ENCODE measurements around the gene SPRY1. TPM values are rescaled to one million over a fixed set of nuclear protein-coding genes. Genes with fewer than 3 reads are reported as not detected.

SPRY1 gene
- total RNA-seq, 1 donor from 2014 or later = 134 TPM

DNA sequence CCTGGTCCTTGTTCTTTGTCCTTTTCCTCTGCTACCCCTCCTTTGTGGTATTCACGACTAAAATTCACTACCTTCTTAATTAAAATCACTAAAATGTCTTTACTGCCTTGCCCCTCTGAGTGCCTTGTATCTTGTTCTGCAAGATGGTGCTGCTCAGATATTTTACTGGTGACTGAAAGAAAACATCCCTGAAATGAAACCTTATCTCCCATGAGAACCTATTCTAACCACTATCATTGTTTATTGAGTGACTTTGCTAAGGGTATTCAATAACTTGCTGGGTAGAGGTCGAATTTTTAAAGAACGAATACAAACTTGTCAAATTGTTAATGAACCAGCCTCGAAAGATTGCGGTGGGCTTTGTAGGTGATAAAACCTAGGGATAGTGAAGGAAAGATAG, 52.8 kb downstream of the SPRY1 start:
- H3K36me3 Mint-ChIP-seq (ENCODE audit: low read depth) = no peaks in the 10 kb centered on the region
- DNase-seq (ENCODE audit: low read depth, low spot score) = no peak
- TF ChIP-seq, protein P1, sequence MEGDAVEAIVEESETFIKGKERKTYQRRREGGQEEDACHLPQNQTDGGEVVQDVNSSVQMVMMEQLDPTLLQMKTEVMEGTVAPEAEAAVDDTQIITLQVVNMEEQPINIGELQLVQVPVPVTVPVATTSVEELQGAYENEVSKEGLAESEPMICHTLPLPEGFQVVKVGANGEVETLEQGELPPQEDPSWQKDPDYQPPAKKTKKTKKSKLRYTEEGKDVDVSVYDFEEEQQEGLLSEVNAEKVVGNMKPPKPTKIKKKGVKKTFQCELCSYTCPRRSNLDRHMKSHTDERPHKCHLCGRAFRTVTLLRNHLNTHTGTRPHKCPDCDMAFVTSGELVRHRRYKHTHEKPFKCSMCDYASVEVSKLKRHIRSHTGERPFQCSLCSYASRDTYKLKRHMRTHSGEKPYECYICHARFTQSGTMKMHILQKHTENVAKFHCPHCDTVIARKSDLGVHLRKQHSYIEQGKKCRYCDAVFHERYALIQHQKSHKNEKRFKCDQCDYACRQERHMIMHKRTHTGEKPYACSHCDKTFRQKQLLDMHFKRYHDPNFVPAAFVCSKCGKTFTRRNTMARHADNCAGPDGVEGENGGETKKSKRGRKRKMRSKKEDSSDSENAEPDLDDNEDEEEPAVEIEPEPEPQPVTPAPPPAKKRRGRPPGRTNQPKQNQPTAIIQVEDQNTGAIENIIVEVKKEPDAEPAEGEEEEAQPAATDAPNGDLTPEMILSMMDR (conservative IDR thresholded peaks at IDR 0.05) = no peak

DNA sequence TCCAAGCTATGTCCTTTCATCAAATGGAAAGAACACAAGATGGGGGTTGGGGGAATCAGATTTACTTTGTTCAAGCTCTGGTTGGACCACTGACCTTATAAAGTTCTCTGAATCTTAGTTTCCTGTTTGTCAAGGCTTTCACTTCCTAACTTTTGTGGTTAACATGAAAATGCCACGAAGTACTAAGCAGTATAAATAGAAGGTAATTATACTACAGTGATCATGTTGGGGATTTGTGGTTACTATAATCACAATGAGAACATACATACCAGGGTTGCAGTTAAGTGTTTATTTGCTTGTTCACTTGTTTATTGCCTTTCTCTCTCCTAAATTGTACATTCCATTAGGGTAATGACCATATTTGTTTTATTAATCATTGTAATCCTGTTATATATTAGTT, 53.2 kb downstream of the SPRY1 start:
- Mint-ChIP-seq H3K36me3 (ENCODE audit: low read depth) (no peaks in the 10 kb centered on the region), H3K27me3 (ENCODE audit: low read depth) (no peaks in the 10 kb centered on the region), H3K9me3 (no peaks in the 10 kb centered on the region), H3K4me3 (no peak overlapping the region), H3K27ac (ENCODE audit: unreplicated experiment) (no peak overlapping the region), H3K4me1 (peaks cover 43% of the 10 kb centered on the region)
- no peak for DNase-seq (ENCODE audit: low read depth, low spot score)
- TF ChIP-seq, protein P1 (conservative IDR thresholded peaks at IDR 0.05) = no peak

More for the DNA sequence above, 52.8 kb downstream of the SPRY1 start:
- Mint-ChIP-seq H3K9me3 (no peaks in the 10 kb centered on the region), H3K4me1 (peaks cover 46% of the 10 kb centered on the region), H3K4me3 (no peak overlapping the region), H3K27me3 (ENCODE audit: low read depth) (no peaks in the 10 kb centered on the region), H3K27ac (ENCODE audit: unreplicated experiment) (peak overlapping the region; percentile 1)

GRCh38 chr4:123450393-123450792, 53.8 kb downstream of the SPRY1 start:
- Mint-ChIP-seq H3K27me3 (ENCODE audit: low read depth) (no peaks in the 10 kb centered on the region), H3K4me1 (peaks cover 38% of the 10 kb centered on the region), H3K9me3 (peaks cover 2% of the 10 kb centered on the region), H3K4me3 (no peak overlapping the region), H3K27ac (ENCODE audit: unreplicated experiment) (no peak overlapping the region), H3K36me3 (ENCODE audit: low read depth) (no peaks in the 10 kb centered on the region)
- no peak for DNase-seq (ENCODE audit: low read depth, low spot score)
- TF ChIP-seq, protein P1 (conservative IDR thresholded peaks at IDR 0.05) = no peak

DNA sequence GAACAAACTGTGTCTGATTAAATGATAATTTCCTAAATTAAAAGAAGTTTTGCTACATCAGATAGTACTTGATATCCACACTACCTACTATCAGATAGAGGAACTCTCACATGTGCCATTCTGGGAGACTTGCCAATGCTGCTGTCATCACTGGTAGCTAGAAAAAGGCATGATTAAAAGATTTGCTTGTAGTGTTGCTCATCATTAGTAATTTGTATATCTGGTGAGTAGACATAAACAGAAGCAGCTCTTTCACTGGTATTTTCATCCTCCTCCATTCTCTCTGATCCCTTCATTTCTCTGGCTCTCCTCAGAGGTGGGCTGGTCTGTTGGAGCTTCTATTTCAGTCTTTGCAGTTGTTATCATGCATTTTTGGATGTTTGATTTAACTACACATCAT, 56.0 kb downstream of the SPRY1 start:
- no peak for DNase-seq (ENCODE audit: low read depth, low spot score)
- no peaks in the 10 kb centered on the region for H3K27me3 Mint-ChIP-seq (ENCODE audit: low read depth)
- no peak overlapping the region for H3K4me3 Mint-ChIP-seq

GRCh38 chr4:123453061-123453680, 56.6 kb downstream of the SPRY1 start:
- Mint-ChIP-seq H3K4me1 (peaks cover 32% of the 10 kb centered on the region), H3K27ac (ENCODE audit: unreplicated experiment) (peak overlapping the region; percentile 89), H3K27me3 (ENCODE audit: low read depth) (no peaks in the 10 kb centered on the region), H3K4me3 (no peak overlapping the region), H3K36me3 (ENCODE audit: low read depth) (peaks cover 3% of the 10 kb centered on the region), H3K9me3 (peaks cover 5% of the 10 kb centered on the region)
- TF ChIP-seq, protein P1 (conservative IDR thresholded peaks at IDR 0.05) = no peak
- DNase-seq (ENCODE audit: low read depth, low spot score) = no peak

More for the DNA sequence above, 56.0 kb downstream of the SPRY1 start:
- peaks cover 3% of the 10 kb centered on the region for H3K36me3 Mint-ChIP-seq (ENCODE audit: low read depth)
- H3K27ac Mint-ChIP-seq (ENCODE audit: unreplicated experiment) = peak overlapping the region; percentile 89
- TF ChIP-seq, protein P1 (conservative IDR thresholded peaks at IDR 0.05) = no peak
- H3K9me3 Mint-ChIP-seq = peaks cover 5% of the 10 kb centered on the region
- peaks cover 32% of the 10 kb centered on the region for H3K4me1 Mint-ChIP-seq
